Right atrium auricular region (tissue), 2 donors: ENCODE results near the gene LYVE1. TPM values are rescaled to one million over a fixed set of nuclear protein-coding genes. Genes with fewer than 3 reads are reported as not detected.

Experiments used
- DNase-seq: peaks from one replicate; pipeline ENCODE4 v3.0.0-alpha.2; 2019; ENCODE audit warnings: low spot score
- H3K27ac ChIP-seq, 2 donors: fragments of 200-600 bp; sonication (generic); 1 replicate in 1 of 2; 2 replicates in 1 of 2; pipeline ENCODE4 v1.5.1; 2016 to 2019
- H3K27me3 ChIP-seq, 2 donors: fragments of 200-600 bp; sonication (generic); one replicate each; pipeline versions ENCODE4 v1.5.1 to v1.6.0; 2017 to 2019
- H3K36me3 ChIP-seq: fragments of 200-600 bp; sonication (generic); one replicate; pipeline ENCODE4 v1.5.1; 2016
- H3K4me1 ChIP-seq, 2 donors: fragments of 200-600 bp; sonication (generic); one replicate each; pipeline versions ENCODE4 v1.5.1 to v1.6.0; 2017 to 2019
- H3K4me3 ChIP-seq, 2 donors: fragments of 200-600 bp; sonication (generic); 1 replicate in 1 of 2; 2 replicates in 1 of 2; pipeline ENCODE4 v1.5.1; 2017 to 2019; ENCODE audit warnings: mild to moderate bottlenecking in 1 of 2, moderate library complexity in 1 of 2
- H3K9me3 ChIP-seq, 2 donors: fragments of 200-600 bp; sonication (generic); one replicate each; pipeline ENCODE4 v1.5.1; 2019
- microRNA counts, 2 donors: library from miRNA; unstranded; fragments of <30 nt; microRNA quantifications; one replicate each; lab custom pipeline; 2016 to 2017
- total RNA-seq, 2 donors: library from RNA; depleted of rRNA; stranded (reverse); fragments of >200 nt; gene quantifications; one replicate each; pipeline ENCODE4 v1.1.0, GENCODE V29; 2016
- TF ChIP-seq, protein P1 (sequence below), 2 donors: fragments of 200-600 bp; sonication (generic); IDR thresholded peaks; one replicate each; pipeline ENCODE4 v1.5.1; 2019; ENCODE audit warnings: antibody characterized with exemption in 2 of 2

The LYVE1 gene
- total RNA-seq, 2 donors from 2014 or later: 15.9 to 45.0 TPM

DNA sequence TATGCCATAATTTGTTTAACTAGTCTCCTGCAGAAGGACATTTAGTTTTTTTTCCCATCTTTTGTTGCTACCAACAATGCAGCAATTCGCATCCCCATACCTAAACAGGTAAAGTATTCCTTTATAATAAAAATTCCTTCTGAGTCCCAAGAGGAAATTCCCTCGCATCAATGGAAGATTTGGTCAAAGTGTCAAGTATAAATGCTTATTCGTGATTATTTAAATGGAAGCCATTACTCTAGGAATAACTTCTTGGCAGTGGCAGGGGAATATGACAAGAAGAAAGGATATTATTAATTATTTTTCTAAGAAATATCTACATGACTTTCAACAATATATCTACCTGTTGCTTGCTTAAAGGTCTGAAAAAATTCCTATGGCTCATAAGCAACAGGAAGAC is 53.0 kb downstream of the LYVE1 start:
- no peak overlapping the region for H3K27ac ChIP-seq
- H3K36me3 ChIP-seq: peaks cover 14% of the 10 kb centered on the region
- H3K9me3 ChIP-seq: no peaks in the 10 kb centered on the region
- H3K27me3 ChIP-seq: no peaks in the 10 kb centered on the region
- H3K4me1 ChIP-seq: peaks cover 0 to 7% of the 10 kb centered on the region in 2 donors
- TF ChIP-seq, protein P1, sequence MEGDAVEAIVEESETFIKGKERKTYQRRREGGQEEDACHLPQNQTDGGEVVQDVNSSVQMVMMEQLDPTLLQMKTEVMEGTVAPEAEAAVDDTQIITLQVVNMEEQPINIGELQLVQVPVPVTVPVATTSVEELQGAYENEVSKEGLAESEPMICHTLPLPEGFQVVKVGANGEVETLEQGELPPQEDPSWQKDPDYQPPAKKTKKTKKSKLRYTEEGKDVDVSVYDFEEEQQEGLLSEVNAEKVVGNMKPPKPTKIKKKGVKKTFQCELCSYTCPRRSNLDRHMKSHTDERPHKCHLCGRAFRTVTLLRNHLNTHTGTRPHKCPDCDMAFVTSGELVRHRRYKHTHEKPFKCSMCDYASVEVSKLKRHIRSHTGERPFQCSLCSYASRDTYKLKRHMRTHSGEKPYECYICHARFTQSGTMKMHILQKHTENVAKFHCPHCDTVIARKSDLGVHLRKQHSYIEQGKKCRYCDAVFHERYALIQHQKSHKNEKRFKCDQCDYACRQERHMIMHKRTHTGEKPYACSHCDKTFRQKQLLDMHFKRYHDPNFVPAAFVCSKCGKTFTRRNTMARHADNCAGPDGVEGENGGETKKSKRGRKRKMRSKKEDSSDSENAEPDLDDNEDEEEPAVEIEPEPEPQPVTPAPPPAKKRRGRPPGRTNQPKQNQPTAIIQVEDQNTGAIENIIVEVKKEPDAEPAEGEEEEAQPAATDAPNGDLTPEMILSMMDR (IDR thresholded peaks at IDR 0.05): no peak
- H3K4me3 ChIP-seq: no peak overlapping the region
- DNase-seq: no peak

DNA sequence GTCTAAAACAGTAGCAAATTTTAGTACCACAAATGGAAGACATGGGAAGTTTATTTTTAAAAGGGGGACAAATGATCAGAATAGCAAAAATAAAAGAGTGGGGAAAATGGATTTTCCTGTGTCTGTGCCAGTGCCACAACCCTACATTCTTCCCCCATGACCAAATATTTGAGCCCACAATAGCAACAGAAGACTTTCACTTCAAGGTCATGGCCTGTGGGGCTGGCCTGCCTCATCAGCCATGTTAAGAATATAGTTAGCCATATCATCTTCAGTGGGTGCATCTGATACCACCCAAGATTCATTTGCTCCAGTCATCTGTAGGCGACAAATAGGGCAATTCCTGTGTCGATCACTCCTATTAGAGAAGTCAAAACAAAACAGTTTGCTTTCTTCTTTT is 53.8 kb downstream of the LYVE1 start:
- no peak overlapping the region for H3K4me3 ChIP-seq
- TF ChIP-seq, protein P1 (IDR thresholded peaks at IDR 0.05): no peak
- no peaks in the 10 kb centered on the region for H3K27me3 ChIP-seq
- no peak for DNase-seq
- peaks cover 0 to 7% of the 10 kb centered on the region in 2 donors for H3K4me1 ChIP-seq
- H3K9me3 ChIP-seq: no peaks in the 10 kb centered on the region
- H3K36me3 ChIP-seq: peaks cover 12% of the 10 kb centered on the region
- no peak overlapping the region for H3K27ac ChIP-seq

DNA sequence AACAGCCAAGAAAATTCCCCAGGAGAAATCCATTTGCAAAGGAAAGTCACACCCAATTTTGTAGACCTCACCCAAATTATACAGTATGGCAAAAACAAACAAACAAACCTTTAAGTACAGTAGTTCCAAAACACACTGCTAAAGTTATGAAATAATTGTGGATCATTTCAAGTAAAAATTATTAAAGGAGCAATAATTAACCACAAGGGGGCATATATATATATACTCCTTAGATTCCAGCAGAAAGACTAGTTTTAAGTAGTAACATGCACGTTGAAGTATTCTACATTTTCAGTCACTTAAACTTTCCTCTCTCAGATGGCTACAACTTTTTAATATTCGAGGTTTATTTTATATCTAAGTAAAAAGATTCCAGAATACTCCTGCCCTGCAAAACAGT is 54.3 kb downstream of the LYVE1 start:
- peaks cover 7% of the 10 kb centered on the region for H3K36me3 ChIP-seq
- TF ChIP-seq, protein P1 (IDR thresholded peaks at IDR 0.05): peak; percentile 23 to 59
- no peak overlapping the region for H3K4me3 ChIP-seq
- no peak overlapping the region for H3K27ac ChIP-seq
- DNase-seq: no peak
- peaks cover 0 to 7% of the 10 kb centered on the region in 2 donors for H3K4me1 ChIP-seq
- H3K27me3 ChIP-seq: no peaks in the 10 kb centered on the region
- H3K9me3 ChIP-seq: no peaks in the 10 kb centered on the region

DNA sequence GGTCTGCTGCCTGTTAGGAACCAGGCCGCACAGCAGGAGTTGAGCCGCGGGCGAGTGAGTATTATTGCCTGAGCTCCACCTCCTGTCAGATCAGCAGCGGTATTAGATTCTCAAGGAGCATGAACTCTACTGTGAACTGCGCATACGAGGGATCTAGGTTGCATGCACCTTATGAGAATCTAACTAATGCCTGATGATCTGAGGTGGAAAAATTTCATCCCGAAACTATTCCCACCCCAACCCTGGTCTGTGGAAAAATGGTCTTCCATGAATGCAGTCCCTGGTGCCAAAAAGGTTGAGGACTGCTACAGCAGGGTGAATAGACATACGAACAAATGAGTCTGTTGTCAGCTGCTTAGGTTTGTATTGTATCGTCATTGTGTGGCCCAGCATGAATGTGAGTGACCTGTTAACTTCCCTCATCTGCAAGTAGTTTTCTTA is 57.3 kb downstream of the LYVE1 start:
- no peak overlapping the region for H3K27ac ChIP-seq
- H3K9me3 ChIP-seq: no peaks in the 10 kb centered on the region
- no peaks in the 10 kb centered on the region for H3K27me3 ChIP-seq
- H3K36me3 ChIP-seq: no peaks in the 10 kb centered on the region
- H3K4me1 ChIP-seq: peaks cover 0 to 7% of the 10 kb centered on the region in 2 donors
- TF ChIP-seq, protein P1 (IDR thresholded peaks at IDR 0.05): no peak
- H3K4me3 ChIP-seq: no peak overlapping the region
- no peak for DNase-seq

MicroRNA genes within 50 kb of the gene (microRNA counts, 767-probe panel; counts per million panel counts)
- microRNA hsa-miR-4485 (lab: Ali Mortazavi, UCI): 0 to 496 counts per million in 2 donors

Other genes starting within 250 kb of the LYVE1 start
- gene AMPD3, start 113.4 kb downstream of the LYVE1 start, total RNA-seq: 1 to 10 TPM; 2.8 to 5.3 TPM
- gene RNF141, start 27.5 kb downstream of the LYVE1 start, total RNA-seq: 10 to 100 TPM; 22.9 to 29.8 TPM
- gene IRAG1, start 125.1 kb upstream of the LYVE1 start, total RNA-seq: 10 to 100 TPM in 1 of 2 donors, 1 to 10 TPM in 1; 4.6 to 10.9 TPM
- gene CTR9, start 182.6 kb upstream of the LYVE1 start, total RNA-seq: 10 to 100 TPM; 17.0 to 18.6 TPM
- gene EIF4G2, start 240.3 kb upstream of the LYVE1 start, total RNA-seq: 100 to 1,000 TPM; 496 to 508 TPM